GM12873 (cell line): ENCODE measurements around the gene SYNE3.

Experiments
- TF ChIP-seq, protein P1 (sequence below): IDR thresholded peaks from 2 replicates; pipeline ENCODE4 v1.5.1; 2012; ENCODE audit warnings: low read depth, mild to moderate bottlenecking, moderate library complexity, low read length, control low read depth; ENCODE audit not compliant: insufficient read depth; ENCODE audit errors: missing control alignments

Gene SYNE3

DNA sequence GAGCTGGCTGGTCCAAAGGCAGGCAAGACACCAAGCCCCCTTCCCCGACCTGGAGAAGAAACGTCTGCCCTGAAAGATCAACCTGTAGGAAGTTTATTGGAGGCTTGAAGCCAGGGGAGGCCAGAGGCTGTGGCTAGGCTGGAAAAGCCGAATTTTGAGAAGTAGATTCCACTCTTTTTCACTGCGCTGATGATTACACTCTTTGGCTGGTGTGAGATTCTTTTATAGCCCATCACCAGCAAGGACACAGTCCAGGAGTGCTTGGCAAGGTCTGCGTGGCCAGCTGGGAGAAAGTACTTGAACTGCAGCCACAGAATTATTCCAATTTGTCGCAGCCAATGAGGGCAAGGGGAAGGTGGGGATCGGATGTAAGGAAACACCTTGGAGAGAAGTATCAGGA, 45.0 kb downstream of the SYNE3 start:
- TF ChIP-seq, protein P1, sequence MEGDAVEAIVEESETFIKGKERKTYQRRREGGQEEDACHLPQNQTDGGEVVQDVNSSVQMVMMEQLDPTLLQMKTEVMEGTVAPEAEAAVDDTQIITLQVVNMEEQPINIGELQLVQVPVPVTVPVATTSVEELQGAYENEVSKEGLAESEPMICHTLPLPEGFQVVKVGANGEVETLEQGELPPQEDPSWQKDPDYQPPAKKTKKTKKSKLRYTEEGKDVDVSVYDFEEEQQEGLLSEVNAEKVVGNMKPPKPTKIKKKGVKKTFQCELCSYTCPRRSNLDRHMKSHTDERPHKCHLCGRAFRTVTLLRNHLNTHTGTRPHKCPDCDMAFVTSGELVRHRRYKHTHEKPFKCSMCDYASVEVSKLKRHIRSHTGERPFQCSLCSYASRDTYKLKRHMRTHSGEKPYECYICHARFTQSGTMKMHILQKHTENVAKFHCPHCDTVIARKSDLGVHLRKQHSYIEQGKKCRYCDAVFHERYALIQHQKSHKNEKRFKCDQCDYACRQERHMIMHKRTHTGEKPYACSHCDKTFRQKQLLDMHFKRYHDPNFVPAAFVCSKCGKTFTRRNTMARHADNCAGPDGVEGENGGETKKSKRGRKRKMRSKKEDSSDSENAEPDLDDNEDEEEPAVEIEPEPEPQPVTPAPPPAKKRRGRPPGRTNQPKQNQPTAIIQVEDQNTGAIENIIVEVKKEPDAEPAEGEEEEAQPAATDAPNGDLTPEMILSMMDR = no peak

DNA sequence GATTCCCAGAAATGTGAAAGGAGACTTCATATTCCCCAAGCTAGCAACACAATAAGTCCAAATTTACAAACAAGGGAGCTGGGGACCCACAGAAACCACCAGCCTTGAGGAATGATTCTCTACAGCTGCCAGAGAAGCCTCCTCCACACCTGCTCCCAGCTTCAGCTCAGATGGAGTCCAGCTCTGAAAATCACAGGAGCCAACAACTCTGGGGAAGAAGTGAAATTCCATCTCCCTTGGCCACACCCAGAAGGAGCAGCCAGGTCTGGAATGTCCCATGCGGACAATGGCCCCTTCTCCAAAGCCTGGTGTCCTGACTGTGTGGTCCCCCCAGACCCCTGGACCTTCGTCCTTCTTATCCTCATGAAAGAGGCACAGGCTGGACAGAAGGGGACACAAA, 45.4 kb downstream of the SYNE3 start:
- TF ChIP-seq, protein P1 = no peak

DNA sequence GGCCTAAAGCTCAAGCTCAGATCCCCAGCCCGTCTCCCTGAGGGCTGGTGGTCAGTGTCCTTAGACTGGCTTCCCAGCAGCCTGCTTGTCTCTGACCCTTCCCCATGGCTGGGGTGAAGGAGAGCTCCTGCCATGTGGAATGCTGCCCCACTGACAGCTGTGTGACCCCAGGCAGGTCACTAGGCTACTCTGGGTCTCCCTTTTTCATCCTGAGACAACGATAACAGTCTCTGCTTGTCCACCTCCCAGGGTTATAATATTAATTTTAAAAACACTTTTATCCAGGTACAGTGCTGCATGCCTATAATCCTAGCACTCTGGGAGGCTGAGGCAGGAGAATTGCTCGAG, 47.3 kb downstream of the SYNE3 start:
- TF ChIP-seq, protein P1 = no peak

DNA sequence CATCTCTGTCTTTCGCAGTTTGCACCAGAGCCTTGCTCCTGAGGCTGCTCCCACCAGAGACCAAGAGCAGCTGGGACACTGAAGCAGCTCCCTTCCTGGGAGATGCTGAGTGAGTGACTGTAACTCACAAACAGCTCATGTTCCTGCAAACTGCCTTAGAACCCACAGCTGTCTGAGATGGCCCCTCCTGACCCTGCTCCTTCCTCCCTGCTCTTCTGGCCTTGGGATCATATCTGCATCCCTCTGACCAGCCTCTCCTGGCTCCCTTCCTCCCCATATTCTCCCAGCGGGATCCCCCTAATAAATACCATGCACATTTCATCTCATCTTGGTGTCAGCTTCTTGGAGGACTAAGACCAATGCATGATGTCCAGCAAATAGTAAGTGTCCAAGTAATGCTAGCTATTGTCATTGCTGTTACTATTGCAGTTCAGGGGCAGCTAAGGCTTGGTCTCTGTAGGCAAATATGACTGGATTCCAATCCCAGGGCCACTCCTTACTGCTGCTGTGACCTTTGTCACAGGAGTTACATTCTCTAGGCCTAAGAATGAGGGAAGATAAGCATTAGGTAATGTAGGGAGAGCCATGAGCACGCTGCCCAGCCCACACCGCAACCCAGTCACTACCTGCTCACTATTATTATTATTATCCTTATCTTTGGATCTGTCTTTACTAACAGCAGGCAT, 47.9 kb downstream of the SYNE3 start:
- TF ChIP-seq, protein P1 = no peak

DNA sequence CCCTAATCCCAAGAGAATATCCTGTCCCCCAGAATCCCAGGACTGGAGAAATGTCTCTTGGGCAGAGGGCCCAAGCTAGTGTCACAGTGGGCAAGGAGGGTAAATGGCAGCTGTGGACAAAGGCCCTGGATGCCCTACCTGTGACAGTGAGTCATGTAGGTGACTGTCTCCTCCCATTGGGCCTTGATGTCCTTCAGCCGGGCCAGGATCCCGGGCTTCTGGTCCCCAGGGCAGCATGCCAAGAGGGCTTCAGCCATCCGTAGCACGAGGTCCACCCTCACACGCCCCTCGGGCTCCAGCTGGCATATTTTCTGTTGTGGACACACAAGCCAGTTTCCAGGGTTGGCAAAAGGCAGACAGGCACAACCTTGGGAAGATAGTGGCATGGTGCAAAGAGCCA, 48.8 kb downstream of the SYNE3 start:
- TF ChIP-seq, protein P1 = no peak

DNA sequence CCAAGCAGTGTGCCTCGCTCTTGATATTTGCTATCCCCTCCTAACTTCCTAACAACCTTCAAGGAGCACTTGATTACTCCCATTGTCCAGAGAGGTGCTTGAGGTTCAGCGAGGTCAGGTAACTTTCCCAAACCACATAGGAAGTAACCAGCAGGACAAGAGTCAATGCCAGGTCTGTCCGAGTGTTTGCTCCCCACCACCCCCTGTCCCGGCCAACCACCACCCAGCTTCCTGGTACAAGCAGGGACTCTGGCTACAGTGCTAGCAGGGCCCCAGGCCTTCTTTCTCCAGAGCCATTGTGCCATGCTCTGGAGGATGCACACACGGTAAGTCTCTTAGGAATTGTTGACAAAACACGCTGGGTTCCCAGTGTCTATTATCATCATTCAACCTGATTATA, 49.2 kb downstream of the SYNE3 start:
- TF ChIP-seq, protein P1 = no peak
